ENCODE results near the gene MFGE8. TPM values are rescaled to one million over a fixed set of nuclear protein-coding genes. Genes with fewer than 3 reads are reported as not detected.

The MFGE8 gene
- total and polyA plus RNA-seq, 9 of the 15 experiments (the other 6 are each of a cell fraction or from before 2014, with no cell fraction given), result 2.3 to 142 (median 62.3) TPM

DNA sequence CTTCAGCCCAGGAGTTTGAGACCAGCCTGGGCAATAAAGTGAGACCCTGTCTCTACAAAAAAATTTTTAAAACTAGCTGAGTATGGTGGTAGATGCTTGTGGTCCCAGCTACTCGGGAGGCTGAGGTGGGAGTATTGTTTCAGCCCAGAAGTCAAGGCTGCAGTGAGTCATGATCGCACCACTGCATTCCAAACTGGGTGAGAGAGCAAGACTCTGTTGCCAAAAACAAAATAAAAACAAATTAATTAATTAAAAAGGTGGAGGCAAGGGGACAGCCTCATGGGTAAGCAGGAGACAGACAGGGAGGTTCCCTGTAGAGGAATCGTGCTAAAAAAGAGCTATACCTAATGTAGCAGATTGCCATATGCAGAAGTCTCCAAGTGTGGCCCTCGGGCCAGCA lies 30.4 kb downstream of the MFGE8 start:
- H3K4me3 ChIP-seq, result no peak overlapping the region
- peaks cover 0 to 17% of the 10 kb centered on the region in 2 experiments; a peak in 1 of 5 replicates for H3K4me1 ChIP-seq (replicated peaks in 1 of 2; ENCODE audit: control insufficient read depth in 2 of 2, insufficient read depth in 2 of 2, low read length in 2 of 2)
- DNase-seq (ENCODE audit: extremely low read depth in 1 of 4, low spot score in 3 of 4) (no peak), ATAC-seq (no peak), FAIRE-seq (no peak)
- no peaks in the 10 kb centered on the region for H3K9me3 ChIP-seq (replicated peaks; ENCODE audit: control insufficient read depth, insufficient read depth, low read depth, low read length)
- H3K9me1 ChIP-seq (ENCODE audit: control insufficient read depth, insufficient read depth, low read length), result no peaks in the 10 kb centered on the region
- no peak overlapping the region for H2AFZ ChIP-seq (ENCODE audit: low read depth, low read length)
- peaks cover 0 to 13% of the 10 kb centered on the region in 2 experiments; a peak in 2 of 5 replicates for H3K27me3 ChIP-seq (ENCODE audit: control insufficient read depth in 2 of 2, insufficient read depth in 2 of 2, low read length in 2 of 2)
- intact Hi-C loops (cut with micrococcal nuclease), result no loop called here
- TF ChIP-seq ZFP30 (CRISPR knock-in tag; IDR thresholded peaks at IDR 0.05; ENCODE audit: borderline replicate concordance), result no peak
- no peak for TF ChIP-seq ZNF668 (CRISPR knock-in tag; IDR thresholded peaks at IDR 0.05)
- TF ChIP-seq, protein P1, sequence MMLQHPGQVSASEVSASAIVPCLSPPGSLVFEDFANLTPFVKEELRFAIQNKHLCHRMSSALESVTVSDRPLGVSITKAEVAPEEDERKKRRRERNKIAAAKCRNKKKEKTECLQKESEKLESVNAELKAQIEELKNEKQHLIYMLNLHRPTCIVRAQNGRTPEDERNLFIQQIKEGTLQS (IDR thresholded peaks at IDR 0.05), result no peak
- TF ChIP-seq, protein P1 (CRISPR knock-in tag; conservative IDR thresholded peaks at IDR 0.05), result no peak
- TF ChIP-seq, protein P2, sequence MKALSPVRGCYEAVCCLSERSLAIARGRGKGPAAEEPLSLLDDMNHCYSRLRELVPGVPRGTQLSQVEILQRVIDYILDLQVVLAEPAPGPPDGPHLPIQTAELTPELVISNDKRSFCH (CRISPR knock-in tag; IDR thresholded peaks at IDR 0.05), result no peak
- TF ChIP-seq, protein P2 (tag; IDR thresholded peaks at IDR 0.05), result no peak
- TF ChIP-seq, protein P3, sequence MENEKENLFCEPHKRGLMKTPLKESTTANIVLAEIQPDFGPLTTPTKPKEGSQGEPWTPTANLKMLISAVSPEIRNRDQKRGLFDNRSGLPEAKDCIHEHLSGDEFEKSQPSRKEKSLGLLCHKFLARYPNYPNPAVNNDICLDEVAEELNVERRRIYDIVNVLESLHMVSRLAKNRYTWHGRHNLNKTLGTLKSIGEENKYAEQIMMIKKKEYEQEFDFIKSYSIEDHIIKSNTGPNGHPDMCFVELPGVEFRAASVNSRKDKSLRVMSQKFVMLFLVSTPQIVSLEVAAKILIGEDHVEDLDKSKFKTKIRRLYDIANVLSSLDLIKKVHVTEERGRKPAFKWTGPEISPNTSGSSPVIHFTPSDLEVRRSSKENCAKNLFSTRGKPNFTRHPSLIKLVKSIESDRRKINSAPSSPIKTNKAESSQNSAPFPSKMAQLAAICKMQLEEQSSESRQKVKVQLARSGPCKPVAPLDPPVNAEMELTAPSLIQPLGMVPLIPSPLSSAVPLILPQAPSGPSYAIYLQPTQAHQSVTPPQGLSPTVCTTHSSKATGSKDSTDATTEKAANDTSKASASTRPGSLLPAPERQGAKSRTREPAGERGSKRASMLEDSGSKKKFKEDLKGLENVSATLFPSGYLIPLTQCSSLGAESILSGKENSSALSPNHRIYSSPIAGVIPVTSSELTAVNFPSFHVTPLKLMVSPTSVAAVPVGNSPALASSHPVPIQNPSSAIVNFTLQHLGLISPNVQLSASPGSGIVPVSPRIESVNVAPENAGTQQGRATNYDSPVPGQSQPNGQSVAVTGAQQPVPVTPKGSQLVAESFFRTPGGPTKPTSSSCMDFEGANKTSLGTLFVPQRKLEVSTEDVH (IDR thresholded peaks at IDR 0.05; ENCODE audit: low read depth, partially characterized antibody), result no peak
- TF ChIP-seq DPF2 (IDR thresholded peaks at IDR 0.05), result no peak
- TF ChIP-seq, protein P4, sequence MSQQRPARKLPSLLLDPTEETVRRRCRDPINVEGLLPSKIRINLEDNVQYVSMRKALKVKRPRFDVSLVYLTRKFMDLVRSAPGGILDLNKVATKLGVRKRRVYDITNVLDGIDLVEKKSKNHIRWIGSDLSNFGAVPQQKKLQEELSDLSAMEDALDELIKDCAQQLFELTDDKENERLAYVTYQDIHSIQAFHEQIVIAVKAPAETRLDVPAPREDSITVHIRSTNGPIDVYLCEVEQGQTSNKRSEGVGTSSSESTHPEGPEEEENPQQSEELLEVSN (IDR thresholded peaks at IDR 0.05; ENCODE audit: borderline replicate concordance in 1 of 2, extremely low read depth in 1 of 2, insufficient read depth in 1 of 2, insufficient read length in 1 of 2, low read depth in 1 of 2, low read length in 1 of 2, poor library complexity in 1 of 2, severe bottlenecking in 1 of 2), result no peak
- TF ChIP-seq TEAD1 (CRISPR knock-in tag; IDR thresholded peaks at IDR 0.05), result no peak
- TF ChIP-seq ZNF324 (CRISPR knock-in tag; IDR thresholded peaks at IDR 0.05), result no peak
- BruUV-seq (replicated peaks), result no TSS peak
- no peak overlapping the region for H3K9ac ChIP-seq (ENCODE audit: insufficient read depth in 1 of 2, low read depth in 2 of 2, low read length in 2 of 2)
- no peak overlapping the region for H3K4me2 ChIP-seq (ENCODE audit: insufficient read depth, low read length)
- POLR2A ChIA-PET, result interaction anchor here (1.1 kb wide), 1 partner anchor 9 kb away, joined by 3 read pairs; no protein-coding TSS in a partner anchor
- CTCF ChIA-PET (ENCODE audit: low intra/inter-chr PET ratio), result no interaction called here
- H3K36me3 ChIP-seq (ENCODE audit: control insufficient read depth, insufficient read depth, low read length), result no peaks in the 10 kb centered on the region
- in situ Hi-C loops (cut with MboI), result loop anchor here (10.0 kb wide), 1 partner anchor 292 kb away; no protein-coding TSS in a partner anchor
- no peak overlapping the region for H3K27ac ChIP-seq (ENCODE audit: extremely low read depth, low read depth, low read length)
- H3K79me2 ChIP-seq (ENCODE audit: control insufficient read depth, insufficient read depth, low read length), result no peaks in the 10 kb centered on the region
- H4K20me1 ChIP-seq (replicated peaks; ENCODE audit: control insufficient read depth, insufficient read depth, low read length), result no peaks in the 10 kb centered on the region; the same call in 1 of the 2 replicates
- 33% methylated on average over 3 of the region's 4 CpGs for WGBS (ENCODE audit: insufficient coverage, low coverage, missing lambda C conversion rate)

Measured in K562 (cell line).